Testis (tissue), 3 donors: ENCODE measurements around the gene PLEKHG4B. TPM values are rescaled to one million over a fixed set of nuclear protein-coding genes. Genes with fewer than 3 reads are reported as not detected.

Experiments
- DNase-seq: peaks from one replicate; pipeline ENCODE4 v3.0.0-alpha.2; 2019
- H3K27ac ChIP-seq, 2 donors: fragments of 200-600 bp; sonication (generic); one replicate each; pipeline ENCODE4 v1.5.1; 2019
- H3K27me3 ChIP-seq: fragments of 200-600 bp; sonication (generic); one replicate; pipeline ENCODE4 v1.5.1; 2019
- H3K36me3 ChIP-seq: fragments of 200-600 bp; sonication (generic); one replicate; pipeline ENCODE4 v1.5.1; 2017; ENCODE audit warnings: low read depth; ENCODE audit errors: missing control alignments
- H3K4me1 ChIP-seq: fragments of 200-600 bp; sonication (generic); one replicate; pipeline ENCODE4 v1.5.1; 2019
- H3K4me3 ChIP-seq, 2 donors: fragments of 200-600 bp; sonication (generic); one replicate each; pipeline ENCODE4 v1.5.1; 2017 to 2019
- H3K9me3 ChIP-seq: fragments of 200-600 bp; sonication (generic); one replicate; pipeline ENCODE4 v1.5.1; 2017
- POLR2A ChIP-seq: fragments of 450-650 bp; IDR thresholded peaks from one replicate; pipeline ENCODE4 v1.6.1; 2017; ENCODE audit warnings: antibody characterized with exemption, mild to moderate bottlenecking, moderate library complexity
- WGBS, 2 donors: methylation state at CpG; one replicate each; pipeline ENCODE4 v1.1.5; 2018; 5-methylcytosine and 5-hydroxymethylcytosine counted together
- intact Hi-C: fragments of 100-400 bp; cut with DNase I; formaldehyde crosslinking; loops from one replicate; pipeline ENCODE4 v1.15.1; 2023; ENCODE audit warnings: low total_unique reads
- polyA plus RNA-seq: library from polyadenylated mRNA; stranded (reverse); fragments of 350-450 nt; fragmentation: Illumina TruSeq; extraction: RNeasy Lipid Tissue Mini Kit (QIAGEN cat#74804); gene quantifications from one replicate; pipeline ENCODE4 v1.2.3, GENCODE V29; 2014; ENCODE audit warnings: low read depth, low replicate concordance; ENCODE audit not compliant: insufficient read depth
- total RNA-seq, 2 donors: library from RNA; depleted of rRNA; stranded (reverse); fragments of >200 nt; gene quantifications; one replicate each; pipeline ENCODE4 v1.2.3, GENCODE V29; 2016
- TF ChIP-seq, protein P1 (sequence below), 3 experiments: fragments of 450-650 bp in 2 of 3; fragments of 200-600 bp in 1 of 3; sonication (generic) in 1 of 3; IDR thresholded peaks; one replicate each; pipeline ENCODE4 v1.5.1; 2016 to 2019; ENCODE audit warnings: antibody characterized with exemption in 3 of 3, mild to moderate bottlenecking in 2 of 3, moderate library complexity in 1 of 3

The PLEKHG4B gene
- total and polyA plus RNA-seq, 3 donors from 2014 or later: 3.2 to 6.9 (median 6.0) TPM

DNA sequence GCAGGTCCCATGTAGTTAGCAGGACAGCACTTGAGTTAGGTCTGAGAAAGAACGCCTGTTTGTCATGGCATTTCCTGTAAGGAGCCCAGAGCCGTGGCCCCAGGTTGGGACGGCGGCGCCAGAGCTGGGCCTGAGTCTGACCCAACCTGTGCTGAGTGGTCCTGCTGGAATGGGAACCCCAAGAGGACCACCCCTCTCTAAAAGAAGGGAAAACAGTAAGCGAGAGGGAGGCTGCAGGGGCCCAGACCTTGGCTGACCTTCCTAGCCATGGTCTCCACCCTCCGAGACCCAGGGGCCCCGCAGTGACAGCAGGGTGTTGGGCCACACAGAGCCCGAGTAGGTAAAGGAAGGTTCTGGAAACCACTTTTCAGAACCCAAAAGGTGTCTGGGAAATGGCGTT lies 97.5 kb downstream of the PLEKHG4B start:
- Histone ChIP-seq H3K4me3 (no peak overlapping the region), H3K9me3 (no peaks in the 10 kb centered on the region), H3K27ac (no peak overlapping the region), H3K4me1 (no peaks in the 10 kb centered on the region), H3K36me3 (no peaks in the 10 kb centered on the region), H3K27me3 (no peaks in the 10 kb centered on the region)
- no peak for DNase-seq
- 90 to 95% methylated on average over 8 to 10 of the region's 10 CpGs for WGBS, 2 donors
- intact Hi-C loops: no loop called here
- TF ChIP-seq POLR2A: no peak
- TF ChIP-seq, protein P1, sequence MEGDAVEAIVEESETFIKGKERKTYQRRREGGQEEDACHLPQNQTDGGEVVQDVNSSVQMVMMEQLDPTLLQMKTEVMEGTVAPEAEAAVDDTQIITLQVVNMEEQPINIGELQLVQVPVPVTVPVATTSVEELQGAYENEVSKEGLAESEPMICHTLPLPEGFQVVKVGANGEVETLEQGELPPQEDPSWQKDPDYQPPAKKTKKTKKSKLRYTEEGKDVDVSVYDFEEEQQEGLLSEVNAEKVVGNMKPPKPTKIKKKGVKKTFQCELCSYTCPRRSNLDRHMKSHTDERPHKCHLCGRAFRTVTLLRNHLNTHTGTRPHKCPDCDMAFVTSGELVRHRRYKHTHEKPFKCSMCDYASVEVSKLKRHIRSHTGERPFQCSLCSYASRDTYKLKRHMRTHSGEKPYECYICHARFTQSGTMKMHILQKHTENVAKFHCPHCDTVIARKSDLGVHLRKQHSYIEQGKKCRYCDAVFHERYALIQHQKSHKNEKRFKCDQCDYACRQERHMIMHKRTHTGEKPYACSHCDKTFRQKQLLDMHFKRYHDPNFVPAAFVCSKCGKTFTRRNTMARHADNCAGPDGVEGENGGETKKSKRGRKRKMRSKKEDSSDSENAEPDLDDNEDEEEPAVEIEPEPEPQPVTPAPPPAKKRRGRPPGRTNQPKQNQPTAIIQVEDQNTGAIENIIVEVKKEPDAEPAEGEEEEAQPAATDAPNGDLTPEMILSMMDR (IDR thresholded peaks at IDR 0.05): no peak

DNA sequence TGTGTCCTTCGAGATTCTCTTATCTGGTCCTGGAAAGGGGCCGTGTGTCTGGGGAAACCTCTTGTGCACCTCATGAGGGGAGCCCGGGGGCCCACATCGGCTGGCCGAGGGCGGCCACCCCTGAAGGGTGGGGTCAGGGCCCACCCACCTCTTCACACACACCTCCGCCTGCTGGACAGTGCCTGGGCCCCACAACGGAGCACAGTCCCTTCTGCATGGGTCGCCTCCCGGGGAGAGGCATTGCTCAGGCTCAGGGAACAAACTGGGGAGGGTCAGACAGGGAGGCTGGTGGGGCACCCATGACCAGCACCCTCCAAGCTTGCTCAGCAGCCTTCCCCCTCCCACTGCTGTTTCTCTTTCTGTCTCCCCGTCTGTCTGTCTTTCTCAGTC lies 98.0 kb downstream of the PLEKHG4B start:
- DNase-seq: no peak

GRCh38 chr5:190366-191035 lies 98.5 kb downstream of the PLEKHG4B start:
- Histone ChIP-seq H3K36me3 (no peaks in the 10 kb centered on the region), H3K4me1 (no peaks in the 10 kb centered on the region), H3K27me3 (no peaks in the 10 kb centered on the region), H3K4me3 (no peak overlapping the region), H3K27ac (no peak overlapping the region), H3K9me3 (no peaks in the 10 kb centered on the region)
- no peak for TF ChIP-seq POLR2A
- TF ChIP-seq, protein P1 (IDR thresholded peaks at IDR 0.05): no peak
- intact Hi-C loops: no loop called here
- WGBS, 2 donors: 68 to 75% methylated on average over 7 to 16 of the region's 16 CpGs
- no peak for DNase-seq

More for the DNA sequence above, 98.0 kb downstream of the PLEKHG4B start:
- Histone ChIP-seq H3K4me3 (no peak overlapping the region), H3K36me3 (no peaks in the 10 kb centered on the region), H3K27me3 (no peaks in the 10 kb centered on the region), H3K9me3 (no peaks in the 10 kb centered on the region), H3K27ac (no peak overlapping the region), H3K4me1 (no peaks in the 10 kb centered on the region)
- intact Hi-C loops: no loop called here
- 59 to 63% methylated on average over 11 of the region's 11 CpGs for WGBS, 2 donors
- TF ChIP-seq POLR2A: no peak
- TF ChIP-seq, protein P1 (IDR thresholded peaks at IDR 0.05): no peak

DNA sequence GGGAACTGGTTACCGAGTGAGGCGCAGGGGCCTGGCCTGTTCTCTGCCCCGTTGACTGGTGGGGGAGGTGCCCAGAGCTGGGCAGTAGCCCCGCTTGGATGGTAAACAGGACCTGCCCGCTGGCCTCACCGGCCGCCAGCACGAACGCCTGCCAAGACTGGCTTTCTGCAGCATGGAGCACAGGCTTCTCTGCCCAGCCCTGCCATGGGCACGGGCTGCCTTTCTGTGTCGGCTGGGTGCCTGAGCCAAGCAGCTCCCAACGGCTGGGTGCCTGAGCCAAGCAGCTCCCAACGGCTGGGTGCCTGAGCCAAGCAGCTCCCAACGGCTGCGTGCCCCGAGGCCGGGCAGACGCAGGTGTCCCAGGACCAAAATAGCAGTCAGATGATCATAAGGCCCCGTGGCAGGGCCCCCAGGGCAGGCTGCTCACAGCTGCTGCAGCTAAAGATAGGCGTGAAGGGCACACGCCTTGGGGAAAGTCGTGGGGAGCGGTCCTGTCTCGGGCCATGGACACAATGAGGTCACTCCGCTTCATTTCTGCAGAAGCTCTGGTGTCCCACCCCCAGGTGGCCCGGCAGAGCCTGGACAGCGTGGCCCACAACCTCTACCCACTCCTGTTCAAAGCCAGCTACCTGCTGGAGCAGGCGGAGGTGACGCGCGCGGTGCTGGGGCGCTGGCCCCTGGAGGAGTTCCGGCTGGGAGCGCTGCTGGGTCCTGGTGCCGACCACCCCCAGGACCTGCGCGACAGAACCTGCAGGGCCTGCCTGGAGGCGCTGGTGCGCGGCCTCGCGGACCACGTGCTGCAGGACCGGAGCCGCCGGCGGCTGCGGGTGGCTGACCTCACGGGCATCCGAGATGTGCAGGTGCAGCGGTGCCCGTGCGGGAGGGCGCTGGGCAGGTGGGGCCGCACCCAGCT lies 99.3 kb downstream of the PLEKHG4B start, which contains the start of gene LRRC14B:
LRRC14B (plus strand) TSS at position 460 of the 913 bp plus-strand sequence; CDS start at position 504, 44 bp downstream.
- no peak within 1 kb of the TSS for H3K4me3 ChIP-seq
- no peaks in the 10 kb centered on the region for H3K27me3 ChIP-seq
- WGBS, 2 donors: 52 to 67% methylated on average over 9 to 41 of the region's 56 CpGs
- no peak for DNase-seq
- H3K27ac ChIP-seq: no peak within 1 kb of the TSS
- H3K9me3 ChIP-seq: no peaks in the 10 kb centered on the region
- no peaks in the 10 kb centered on the region for H3K36me3 ChIP-seq
- intact Hi-C loops: no loop called here
- TF ChIP-seq POLR2A: no peak
- H3K4me1 ChIP-seq: no peaks in the 10 kb centered on the region

DNA sequence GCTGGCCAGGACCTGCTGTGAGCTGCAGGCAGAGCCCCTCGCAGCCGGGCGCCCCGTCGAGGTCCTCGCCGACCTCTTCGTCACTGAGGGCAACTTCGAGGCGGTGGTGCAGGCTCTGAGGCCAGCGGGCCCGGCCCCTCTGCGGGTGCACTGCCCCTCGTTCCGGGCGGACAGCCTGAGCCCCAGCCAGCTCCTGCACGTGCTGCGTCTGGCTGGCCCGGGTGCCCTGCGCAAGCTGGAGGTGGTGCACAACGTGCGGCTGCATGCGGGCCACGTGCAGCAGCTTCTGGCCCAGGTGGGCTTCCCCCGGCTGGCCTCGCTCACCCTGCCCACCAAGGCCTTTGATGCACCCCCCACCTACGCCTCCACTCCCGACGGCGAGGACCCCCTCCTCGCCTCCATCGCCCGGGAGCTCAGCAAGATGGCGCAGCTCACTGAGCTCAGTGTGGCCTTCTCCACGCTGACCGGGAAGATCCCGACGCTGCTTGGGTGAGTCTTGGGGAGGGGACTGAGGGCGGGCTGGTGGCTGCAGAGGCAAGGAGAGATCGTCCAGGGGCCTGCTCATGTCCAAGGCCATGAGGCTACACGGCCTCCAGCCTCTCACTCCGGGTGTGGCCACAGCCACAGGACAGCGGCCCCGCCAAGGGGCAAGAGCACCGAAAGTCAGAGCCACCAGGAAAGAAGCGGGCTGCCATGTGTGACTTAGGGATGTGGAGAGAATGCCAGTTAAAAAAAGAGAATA lies 100.2 kb downstream of the PLEKHG4B start:
- H3K27me3 ChIP-seq: no peaks in the 10 kb centered on the region

More for the DNA sequence above, 100.2 kb downstream of the PLEKHG4B start:
- H3K4me1 ChIP-seq: no peaks in the 10 kb centered on the region
- DNase-seq: no peak
- TF ChIP-seq, protein P1 (IDR thresholded peaks at IDR 0.05): no peak
- TF ChIP-seq POLR2A: no peak
- intact Hi-C loops: no loop called here
- no peak overlapping the region for H3K27ac ChIP-seq
- H3K9me3 ChIP-seq: no peaks in the 10 kb centered on the region
- WGBS, 2 donors: 69 to 92% methylated on average over 14 to 46 of the region's 46 CpGs
- no peak overlapping the region for H3K4me3 ChIP-seq
- H3K36me3 ChIP-seq: no peaks in the 10 kb centered on the region
